A673 (cell line): Measurements from ENCODE around the gene COPS4. TPM values are rescaled to one million over a fixed set of nuclear protein-coding genes. Genes with fewer than 3 reads are reported as not detected.
"Not testable (repeated sequence)": the region's sequence is repeated elsewhere in the genome, so short reads cannot be mapped to it uniquely, and the experiment has no call there.

ENCODE experiments used
- BruUV-seq: library from RNA; stranded (reverse); fragments of 400-500 nt; replicated peaks from 2 replicates; lab custom pipeline; 2021; lab: Mats Ljungman, UMichigan
- CTCF ChIA-PET: fragments of 300-600 bp; sonication (Branson Sonifier 250); formaldehyde crosslinking; loops from one replicate; lab custom pipeline; 2022; ENCODE audit warnings: antibody characterized with exemption; lab: Charles Lee
- POLR2A ChIA-PET: fragments of 300-600 bp; sonication (Branson Sonifier 250); formaldehyde crosslinking; loops from one replicate; lab custom pipeline; 2022; ENCODE audit warnings: antibody characterized with exemption; ENCODE audit not compliant: low non-redundant PET; lab: Charles Lee
- DNase-seq: peaks from one replicate; pipeline ENCODE4 v3.0.0-alpha.2; 2015; ENCODE audit warnings: low spot score
- H3K27ac ChIP-seq: fragments of 200-600 bp; sonication (generic); 2 replicates; pipeline ENCODE4 v1.5.1; 2016; ENCODE audit warnings: mixed run types, low read depth, mild to moderate bottlenecking, mixed read lengths, antibody characterized with exemption, low read length; ENCODE audit not compliant: poor library complexity, severe bottlenecking
- H3K27me3 ChIP-seq: fragments of 200-600 bp; sonication (generic); replicated peaks from 2 replicates; pipeline ENCODE4 v1.6.1; 2017; ENCODE audit warnings: mixed run types, low read depth, mild to moderate bottlenecking, mixed read lengths, antibody characterized with exemption, low read length; ENCODE audit not compliant: insufficient read depth, poor library complexity
- H3K36me3 ChIP-seq: fragments of 200-600 bp; sonication (generic); 2 replicates; pipeline ENCODE4 v1.6.1; 2016; ENCODE audit warnings: mixed run types, mild to moderate bottlenecking, mixed read lengths, antibody characterized with exemption, low read length; ENCODE audit not compliant: insufficient read depth, poor library complexity, severe bottlenecking
- H3K4me1 ChIP-seq: fragments of 200-600 bp; sonication (generic); 2 replicates; pipeline ENCODE4 v1.6.1; 2017; ENCODE audit warnings: mixed run types, mild to moderate bottlenecking, mixed read lengths, antibody characterized with exemption, low read length; ENCODE audit not compliant: insufficient read depth, poor library complexity, severe bottlenecking
- H3K4me3 ChIP-seq: fragments of 200-600 bp; sonication (generic); 2 replicates; pipeline ENCODE4 v1.5.1; 2016; ENCODE audit warnings: low read depth, mixed run types, mild to moderate bottlenecking, mixed read lengths, low read length; ENCODE audit not compliant: poor library complexity, severe bottlenecking
- H3K9me3 ChIP-seq: fragments of 200-600 bp; sonication (generic); 2 replicates; pipeline ENCODE4 v1.6.1; 2016; ENCODE audit warnings: mixed run types, low read depth, mild to moderate bottlenecking, mixed read lengths, antibody characterized with exemption, low read length; ENCODE audit not compliant: poor library complexity, severe bottlenecking
- CTCF ChIP-seq: fragments of 300-800, 200-600 bp; sonication (generic); conservative IDR thresholded peaks from 2 replicates; pipeline ENCODE4 v1.5.1; 2017; ENCODE audit warnings: low read depth, mild to moderate bottlenecking, antibody characterized with exemption, low read length, moderate library complexity, mixed read lengths
- EZH2 ChIP-seq: fragments of 200-600 bp; sonication (generic); IDR thresholded peaks from 2 replicates; pipeline ENCODE4 v1.6.1; 2017; ENCODE audit warnings: borderline replicate concordance, low read depth, mild to moderate bottlenecking, mixed read lengths, antibody characterized with exemption, low read length; ENCODE audit not compliant: poor library complexity, severe bottlenecking
- intact Hi-C: fragments of 100-400 bp; cut with micrococcal nuclease; formaldehyde crosslinking; loops from one replicate; pipeline ENCODE4 v1.10.0; 2022; ENCODE audit not compliant: unreplicated experiment
- total RNA-seq: library from RNA; stranded (reverse); gene quantifications from 2 replicates; pipeline ENCODE4 v1.2.3, GENCODE V29; 2021

The COPS4 gene
- total RNA-seq, 1 experiment from 2014 or later: 25.5 TPM

DNA sequence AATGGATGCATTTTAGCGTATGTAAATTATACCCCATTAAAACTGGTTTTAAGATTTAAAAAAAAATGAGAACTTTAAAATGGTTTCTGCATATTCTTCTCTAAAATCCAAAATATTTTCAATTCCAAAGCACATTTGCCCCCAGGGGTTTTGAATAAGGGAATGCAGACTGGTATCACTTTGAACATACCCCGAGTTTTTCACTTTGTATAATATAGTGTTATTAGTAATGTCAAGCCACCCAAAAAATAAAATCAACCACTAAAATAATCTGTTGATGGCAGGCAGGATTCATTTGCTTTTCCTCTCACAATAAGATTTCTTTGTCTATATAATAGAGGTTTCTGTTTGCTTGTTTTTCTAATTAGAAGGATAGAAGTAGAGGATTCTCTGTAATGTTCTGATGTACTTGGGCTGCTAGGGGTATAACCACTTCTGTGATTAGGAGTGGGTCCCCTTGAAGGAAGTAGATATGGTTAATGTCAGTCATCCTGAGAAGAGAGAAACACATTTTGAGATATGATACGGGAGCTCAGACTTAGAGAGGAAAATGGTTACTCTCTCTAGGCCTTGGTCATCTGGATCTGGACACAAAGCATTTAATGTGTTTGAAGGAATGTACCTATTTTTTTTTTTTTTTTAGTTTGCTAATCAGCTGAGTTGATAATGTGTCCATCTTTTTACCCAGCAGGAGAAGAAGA, 15.0 kb upstream of the COPS4 start:
- Histone ChIP-seq H3K36me3 (no peaks in the 10 kb centered on the region), H3K4me1 (no peaks in the 10 kb centered on the region), H3K27ac (no peak overlapping the region), H3K9me3 (no peaks in the 10 kb centered on the region), H3K4me3 (no peak overlapping the region), H3K27me3 (no peaks in the 10 kb centered on the region)
- intact Hi-C loops: no loop called here
- POLR2A ChIA-PET: no interaction called here
- CTCF ChIA-PET: no interaction called here
- TF ChIP-seq CTCF (no peak), EZH2 (no peak)
- no TSS peak for BruUV-seq
- no peak for DNase-seq

DNA sequence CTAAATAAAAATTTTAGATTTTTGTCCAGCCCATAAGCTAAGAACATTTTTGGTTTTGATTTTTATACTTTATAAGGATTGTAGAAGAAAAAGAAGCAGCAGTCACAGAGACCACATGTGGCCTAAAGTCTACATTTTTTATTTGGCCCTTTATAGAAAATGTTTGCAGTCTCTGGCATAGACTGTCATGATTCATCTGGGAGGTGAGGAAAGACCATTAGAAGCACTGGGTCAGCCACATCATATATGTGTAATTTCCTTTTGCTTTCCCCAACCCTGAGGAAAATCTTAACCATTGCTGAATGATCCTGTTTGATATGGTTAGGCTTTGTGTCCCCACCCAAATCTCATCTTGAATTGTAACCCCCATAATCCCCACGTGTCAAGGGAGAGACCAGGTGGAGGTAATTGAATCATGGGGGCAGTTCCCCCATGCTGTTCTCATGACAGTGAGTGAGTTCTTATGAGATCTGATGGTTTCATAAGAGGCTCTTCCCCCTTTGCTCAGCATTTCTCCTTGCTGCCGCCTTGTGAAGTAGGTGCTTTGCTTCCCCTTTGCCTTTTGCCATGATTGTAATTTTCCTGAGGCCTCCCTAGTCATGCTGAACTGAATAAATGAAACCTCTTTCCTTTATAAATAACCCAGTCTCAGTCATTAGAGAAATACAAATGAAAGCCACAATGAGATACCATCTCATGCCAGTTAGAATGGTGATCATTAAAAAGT, 12.1 kb upstream of the COPS4 start:
- intact Hi-C loops: no loop called here
- no peak for DNase-seq
- no peak for TF ChIP-seq CTCF
- TF ChIP-seq EZH2: no peak
- BruUV-seq: no TSS peak
- no peaks in the 10 kb centered on the region for H3K9me3 ChIP-seq
- no peaks in the 10 kb centered on the region for H3K27me3 ChIP-seq
- no peak overlapping the region for H3K4me3 ChIP-seq
- CTCF ChIA-PET: no interaction called here
- POLR2A ChIA-PET: no interaction called here
- no peak overlapping the region for H3K27ac ChIP-seq
- H3K4me1 ChIP-seq: no peaks in the 10 kb centered on the region
- no peaks in the 10 kb centered on the region for H3K36me3 ChIP-seq

- H3K9me3 ChIP-seq, POLR2A ChIA-PET, H3K27me3 ChIP-seq, H3K36me3 ChIP-seq, H3K4me1 ChIP-seq, CTCF ChIA-PET, H3K4me3 ChIP-seq, H3K27ac ChIP-seq, BruUV-seq, DNase-seq, intact Hi-C loops: not testable (repeated sequence)
These were observed 11.4 kb upstream of the COPS4 start for GRCh38 chr4:83023599-83023998.
